D721Med (cell line): ENCODE results near the gene TCL1B.
"Not testable (repeated sequence)": the region's sequence is repeated elsewhere in the genome, so short reads cannot be mapped to it uniquely, and the experiment has no call there.

Experiments used
- DNase-seq: peaks from one replicate; pipeline ENCODE4 v3.0.0; 2011; ENCODE audit warnings: low spot score; ENCODE audit not compliant: insufficient read length
- FAIRE-seq: peaks from 2 replicates; lab custom pipeline; 2011; peaks lifted over from hg19 to GRCh38; lab: Jason Lieb, UNC
- CTCF ChIP-seq: IDR thresholded peaks from 2 replicates; pipeline ENCODE4 v1.5.1; 2012; ENCODE audit warnings: mild to moderate bottlenecking, control low read depth; ENCODE audit not compliant: insufficient read depth; ENCODE audit errors: missing control alignments

The TCL1B gene

DNA sequence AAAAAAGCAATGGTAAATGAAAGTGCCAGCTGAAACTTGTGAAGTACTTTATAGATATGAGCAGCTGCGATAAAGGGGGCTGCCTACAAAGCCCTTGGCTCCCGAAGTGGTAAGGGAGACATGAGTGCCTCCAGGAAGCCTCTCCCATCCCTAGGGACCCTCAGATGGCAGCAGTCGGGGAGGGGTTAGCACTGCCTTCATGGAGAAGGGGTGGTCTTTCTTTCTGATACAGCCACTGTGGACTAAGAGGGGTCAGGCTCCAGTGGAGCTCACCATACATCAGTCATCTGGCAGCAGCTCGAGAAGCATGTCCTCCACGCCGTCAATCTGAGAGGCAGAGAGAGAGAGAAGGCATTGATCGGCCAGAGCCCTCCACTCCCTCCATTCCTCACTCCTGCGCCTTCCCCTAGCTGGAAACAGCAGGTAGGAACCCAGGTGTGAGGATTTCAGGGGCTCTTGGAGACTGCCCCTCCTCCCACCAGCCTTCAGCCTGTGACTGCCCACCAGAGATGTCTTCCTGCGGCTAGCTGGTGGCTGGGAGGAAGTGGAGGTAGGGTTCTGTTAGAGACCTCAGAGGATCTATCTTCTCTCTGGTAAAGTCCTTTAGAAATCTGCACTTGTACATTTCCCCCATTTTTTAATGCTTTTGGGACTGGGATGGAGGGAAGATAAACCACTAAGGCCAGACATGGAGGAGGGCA is 25.4 kb downstream of the TCL1B start:
- DNase-seq (no peak), FAIRE-seq (no peak)
- TF ChIP-seq CTCF = no peak

- DNase-seq (no peak), FAIRE-seq (no peak)
- no peak for TF ChIP-seq CTCF
These were observed 26.2 kb downstream of the TCL1B start for GRCh38 chr14:95712398-95712797.

- TF ChIP-seq CTCF = no peak
- DNase-seq (no peak), FAIRE-seq (no peak)
These were observed 27.6 kb downstream of the TCL1B start, which contains the start of gene TCL1A for GRCh38 chr14:95713596-95714371. TSS of gene TCL1A (minus strand) at chr14:95714125. CDS start at chr14:95714066, 59 bp downstream.

DNA sequence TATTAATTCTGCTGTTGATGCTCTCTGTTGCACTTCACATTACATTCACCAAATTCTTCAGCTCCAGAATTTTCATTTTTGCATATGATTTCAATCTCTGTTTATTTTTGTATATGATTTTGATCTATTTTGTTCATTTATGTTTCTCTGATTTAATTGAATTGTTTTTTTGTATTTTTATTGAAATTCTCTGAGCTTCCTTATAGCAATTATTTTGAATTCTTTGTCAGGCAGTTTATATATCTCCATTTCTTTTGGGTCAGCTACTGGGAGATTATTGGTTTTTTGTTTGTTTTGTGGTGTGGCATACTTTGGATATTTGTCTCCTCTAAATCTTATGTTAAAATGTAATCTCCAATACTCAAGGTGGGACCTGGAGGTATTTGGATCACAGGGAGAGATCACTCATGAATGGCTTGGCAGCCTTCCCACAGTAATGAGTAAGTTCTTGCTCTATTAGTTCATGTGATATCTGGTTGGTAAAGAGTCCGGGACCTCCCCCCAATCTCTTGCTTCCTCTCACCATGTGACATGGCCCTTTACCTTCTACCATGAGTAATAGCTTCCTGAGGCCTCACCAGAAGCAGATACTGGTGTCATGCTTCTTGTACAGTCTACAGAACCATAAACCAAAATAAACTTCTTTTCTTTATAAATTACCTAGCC is 36.4 kb downstream of the TCL1B start:
- no peak for TF ChIP-seq CTCF
- FAIRE-seq (no peak), DNase-seq (no peak)

DNA sequence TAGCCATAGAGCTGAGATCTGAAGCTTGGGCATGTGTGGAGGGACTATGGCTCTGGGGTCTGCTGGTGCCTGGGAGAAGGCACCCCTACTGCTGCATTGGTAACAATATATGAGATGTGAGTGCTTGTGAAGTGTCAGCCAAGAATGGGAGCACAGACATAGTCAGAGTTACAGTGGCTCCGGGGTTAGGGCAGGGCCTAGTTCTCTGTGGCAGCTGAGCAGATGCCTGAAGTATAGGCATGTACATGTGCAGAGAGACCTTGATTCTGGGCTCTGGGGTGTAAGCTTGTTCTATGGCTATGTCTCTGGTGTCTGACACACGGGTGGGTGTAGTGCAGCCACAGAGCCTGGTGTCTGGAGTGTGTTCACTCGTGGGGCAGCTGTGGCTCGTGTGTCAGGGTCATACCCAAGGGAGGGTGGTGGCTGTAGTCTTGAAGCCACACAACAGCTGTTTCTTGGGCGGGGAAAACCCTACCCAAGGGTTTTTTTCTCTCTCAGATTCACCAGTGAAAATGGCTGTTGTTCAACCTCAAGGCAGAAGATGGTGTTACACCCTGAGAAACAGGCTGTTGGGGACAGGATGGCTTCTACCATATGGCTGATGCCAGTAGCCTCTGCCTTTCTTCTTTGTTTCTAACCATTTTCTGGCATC is 39.6 kb downstream of the TCL1B start:
- no peak for TF ChIP-seq CTCF
- no peak for FAIRE-seq

GRCh38 chr14:95727056-95727700 is 41.0 kb downstream of the TCL1B start:
- FAIRE-seq (no peak), DNase-seq (no peak)
- no peak for TF ChIP-seq CTCF

More for the DNA sequence above, 39.6 kb downstream of the TCL1B start:
- no peak for DNase-seq

DNA sequence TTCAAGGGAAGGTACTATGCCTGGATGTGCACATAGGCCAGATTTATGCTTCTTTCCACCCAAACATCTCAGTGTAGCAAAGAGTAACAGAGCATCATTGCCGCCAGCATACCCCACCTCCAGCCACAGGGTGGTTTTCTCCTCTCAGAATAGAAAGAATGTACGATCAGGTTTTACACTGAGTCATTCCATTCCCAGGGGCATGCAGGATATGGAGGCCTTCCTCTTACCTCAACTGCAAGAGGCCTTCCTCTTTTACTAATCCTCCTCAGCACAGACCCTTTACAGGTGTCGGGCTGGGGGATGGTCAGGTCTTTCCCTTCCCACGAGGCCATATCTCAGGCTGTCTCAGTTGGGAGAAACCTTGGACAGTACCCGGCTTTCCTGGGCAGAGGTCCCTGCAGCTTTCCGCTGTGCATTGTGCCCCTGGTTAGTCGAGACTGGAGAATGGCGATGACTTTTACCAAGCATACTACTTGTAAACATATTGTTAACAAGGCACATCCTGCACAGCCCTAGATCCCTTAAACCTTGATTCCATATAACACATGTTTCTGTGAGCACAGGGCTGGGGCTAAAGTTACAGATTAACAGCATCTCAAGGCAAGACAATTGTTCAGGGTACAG is 43.3 kb downstream of the TCL1B start:
- not testable (repeated sequence) for FAIRE-seq, DNase-seq
